Activated naive CD4-positive, alpha-beta T cell treated with anti-CD3 and anti-CD28 coated beads, Interleukin-2, amount 10 ng/mL, durations not matched to agents 7 days and 5 days (primary cell): Measurements from ENCODE around the gene FKBP3.
"Not testable (repeated sequence)": the region's sequence is repeated elsewhere in the genome, so short reads cannot be mapped to it uniquely, and the experiment has no call there.

ENCODE experiments used
- CTCF ChIA-PET: fragments of 350-600 bp; sonication (Branson Sonifier 250); formaldehyde crosslinking; loops from one replicate; lab custom pipeline; 2021; ENCODE audit warnings: antibody characterized with exemption; lab: Charles Lee
- DNase-seq: peaks from one replicate; pipeline ENCODE4 v3.0.0-alpha.2; 2020
- H3K27ac Mint-ChIP-seq: one replicate; pipeline ENCODE4 v1.8.0; 2021; ENCODE audit warnings: mild to moderate bottlenecking, moderate library complexity, mixed read lengths
- H3K27me3 Mint-ChIP-seq: one replicate; pipeline ENCODE4 v1.8.0; 2021; ENCODE audit warnings: mild to moderate bottlenecking, mixed read lengths
- H3K36me3 Mint-ChIP-seq: one replicate; pipeline ENCODE4 v1.8.0; 2021; ENCODE audit warnings: mixed read lengths
- H3K4me1 Mint-ChIP-seq: one replicate; pipeline ENCODE4 v1.8.0; 2021; ENCODE audit warnings: mixed read lengths
- H3K4me3 Mint-ChIP-seq: one replicate; pipeline ENCODE4 v1.8.0; 2021; ENCODE audit warnings: mild to moderate bottlenecking, moderate library complexity, mixed read lengths
- H3K9me3 Mint-ChIP-seq: one replicate; pipeline ENCODE4 v1.8.0; 2021; ENCODE audit warnings: mixed read lengths

FKBP3 gene

DNA sequence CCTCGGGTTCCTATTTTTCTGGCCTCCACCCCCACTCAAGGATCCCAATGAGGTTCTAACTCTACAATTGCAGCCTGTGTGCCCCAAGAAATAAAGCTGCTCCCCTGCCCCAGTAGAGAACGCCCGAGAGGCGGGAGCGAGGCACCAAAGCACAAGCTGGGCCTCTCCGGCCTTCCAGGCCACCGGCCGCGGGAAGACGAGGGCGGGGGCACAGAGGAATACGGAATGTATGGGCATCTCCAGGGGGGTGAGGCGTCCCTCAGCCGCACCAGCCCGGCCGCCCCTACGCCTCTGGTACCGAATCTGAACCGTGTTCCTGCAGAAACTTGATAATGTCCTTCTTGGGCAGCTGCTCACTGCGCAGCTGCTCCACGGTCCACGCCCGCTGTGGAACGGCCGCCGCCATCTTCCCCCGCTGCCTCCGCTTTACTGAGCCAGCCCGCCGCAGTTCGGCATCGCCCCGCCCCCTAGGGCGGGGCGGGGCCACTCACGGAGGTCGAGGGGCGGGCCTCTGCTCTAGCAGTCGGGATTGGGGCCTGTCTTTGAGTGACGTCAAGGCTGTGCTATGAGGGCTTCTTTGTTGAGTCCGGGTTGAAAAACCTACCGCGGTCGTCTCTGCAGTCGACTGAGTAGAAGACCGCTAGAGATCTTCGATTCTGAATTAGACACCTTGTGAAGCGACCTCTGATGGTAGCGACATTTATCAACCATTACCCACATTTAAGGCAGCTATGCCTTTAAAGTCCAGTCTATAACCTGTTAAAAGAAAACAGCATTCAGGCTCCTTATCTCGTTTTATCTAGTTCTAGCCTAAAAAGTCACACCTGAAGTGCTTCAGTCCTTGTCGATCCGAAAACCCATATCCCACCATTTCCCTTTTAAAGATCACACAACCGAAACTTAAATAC is at the start of gene FKBP3:
FKBP3 (minus strand) TSS at position 431 of the 908 bp plus-strand sequence; CDS start at position 406, 25 bp downstream.
- no peaks in the 10 kb centered on the region for H3K27me3 Mint-ChIP-seq

DNA sequence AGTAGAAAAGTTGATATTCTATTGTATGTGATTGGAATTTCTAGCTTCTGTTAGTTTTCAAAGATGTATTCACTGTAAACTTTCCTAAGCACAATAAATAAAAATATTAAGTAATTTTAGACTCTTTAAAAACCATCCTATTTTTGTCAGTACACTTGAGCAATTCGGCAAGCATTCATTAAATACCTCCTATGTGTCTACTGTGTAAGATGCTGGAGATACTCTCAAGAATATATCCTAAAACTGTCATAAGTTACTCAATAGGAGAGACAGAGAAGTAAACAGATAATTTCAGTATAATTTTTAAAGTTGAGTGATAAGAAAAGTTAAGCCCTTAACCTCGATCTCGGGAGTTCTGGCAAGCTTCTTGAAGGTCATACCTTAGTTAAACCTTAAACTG is 47.5 kb upstream of the FKBP3 start:
- H3K4me1 Mint-ChIP-seq = no peaks in the 10 kb centered on the region
- CTCF ChIA-PET = no interaction called here
- H3K27me3 Mint-ChIP-seq = no peaks in the 10 kb centered on the region
- peaks cover 10% of the 10 kb centered on the region for H3K36me3 Mint-ChIP-seq
- H3K27ac Mint-ChIP-seq = no peak overlapping the region
- H3K4me3 Mint-ChIP-seq = no peak overlapping the region
- no peak for DNase-seq
- H3K9me3 Mint-ChIP-seq = no peaks in the 10 kb centered on the region

More for the DNA sequence above, at the start of gene FKBP3:
- H3K4me1 Mint-ChIP-seq = peaks cover 49% of the 10 kb centered on the region
- CTCF ChIA-PET = interaction anchor here (0.9 to 1.9 kb wide), 4 partner anchors 12 to 172 kb away, joined by 3 to 4 read pairs (median 3); no protein-coding TSS in a partner anchor
- peak; percentile 96 for DNase-seq
- H3K4me3 Mint-ChIP-seq = peak within 1 kb of the TSS; percentile 90
- H3K36me3 Mint-ChIP-seq = peaks cover 10% of the 10 kb centered on the region
- H3K27ac Mint-ChIP-seq = peak within 1 kb of the TSS; percentile 100
- no peaks in the 10 kb centered on the region for H3K9me3 Mint-ChIP-seq

DNA sequence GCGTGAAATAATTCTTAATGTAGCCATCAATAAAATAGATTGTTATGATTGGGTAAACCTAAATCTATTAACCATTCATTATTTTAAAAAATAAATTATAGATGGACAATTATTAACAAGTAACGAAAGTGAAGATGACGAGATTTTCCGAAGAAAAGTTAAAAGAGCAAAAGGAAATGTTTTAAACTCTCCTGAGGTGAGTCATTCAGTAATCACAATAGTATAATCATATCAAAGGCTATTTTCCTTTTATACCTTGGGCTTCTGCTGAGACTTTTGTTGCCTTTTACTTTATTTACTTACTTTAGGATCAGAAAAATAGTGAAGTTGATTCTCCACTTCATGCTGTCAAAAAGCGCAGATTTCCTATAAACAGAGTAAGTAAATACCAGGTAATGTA is 47.0 kb upstream of the FKBP3 start:
- Mint-ChIP-seq H3K27ac (no peak overlapping the region), H3K27me3 (no peaks in the 10 kb centered on the region), H3K4me3 (no peak overlapping the region), H3K36me3 (peaks cover 5% of the 10 kb centered on the region), H3K4me1 (no peaks in the 10 kb centered on the region), H3K9me3 (no peaks in the 10 kb centered on the region)
- no peak for DNase-seq
- CTCF ChIA-PET = no interaction called here

DNA sequence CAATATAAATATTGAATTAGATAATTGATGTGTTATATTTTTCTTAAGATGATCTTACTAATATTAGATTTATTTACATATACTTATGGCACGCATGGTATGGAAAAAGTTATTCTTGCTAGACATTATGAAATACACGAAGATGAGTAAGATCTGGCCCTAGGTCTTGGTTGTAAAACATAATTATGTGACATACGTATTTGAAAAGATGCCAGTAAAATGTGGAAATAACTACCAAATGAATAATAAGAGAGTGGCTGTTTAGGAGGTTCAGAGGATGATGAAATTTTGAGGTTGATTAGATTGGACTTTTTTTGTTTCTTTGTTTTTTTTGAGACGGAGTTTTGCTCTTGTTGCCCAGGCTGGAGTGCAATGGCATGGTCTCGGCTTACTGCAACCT is 42.8 kb upstream of the FKBP3 start:
- CTCF ChIA-PET = no interaction called here
- Mint-ChIP-seq H3K4me1 (no peaks in the 10 kb centered on the region), H3K9me3 (no peaks in the 10 kb centered on the region), H3K27ac (no peak overlapping the region), H3K36me3 (peaks cover 5% of the 10 kb centered on the region), H3K27me3 (no peaks in the 10 kb centered on the region), H3K4me3 (no peak overlapping the region)
- no peak for DNase-seq

DNA sequence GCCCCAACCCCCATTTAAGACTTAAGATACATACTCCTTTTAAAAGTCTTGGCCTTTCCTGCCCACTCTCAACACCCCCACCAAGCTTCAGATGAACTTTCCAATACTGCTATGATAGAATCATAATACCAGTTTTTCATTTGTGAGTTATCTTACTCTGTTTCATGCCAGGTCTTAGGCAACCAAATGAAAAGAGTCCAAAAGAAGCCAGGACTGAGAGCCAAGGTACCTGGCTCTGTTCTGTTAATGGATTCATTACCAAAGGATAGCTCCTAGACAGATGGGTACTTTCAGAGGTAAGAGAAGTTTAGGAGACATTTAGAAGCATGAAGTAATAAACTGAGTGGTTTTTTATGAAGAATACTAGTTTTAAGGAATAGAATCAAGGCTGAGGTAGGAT is 35.6 kb upstream of the FKBP3 start:
- no peak overlapping the region for H3K4me3 Mint-ChIP-seq
- CTCF ChIA-PET = no interaction called here
- H3K9me3 Mint-ChIP-seq = no peaks in the 10 kb centered on the region
- peaks cover 5% of the 10 kb centered on the region for H3K36me3 Mint-ChIP-seq
- DNase-seq = no peak
- H3K27ac Mint-ChIP-seq = no peak overlapping the region
- no peaks in the 10 kb centered on the region for H3K27me3 Mint-ChIP-seq
- H3K4me1 Mint-ChIP-seq = no peaks in the 10 kb centered on the region

DNA sequence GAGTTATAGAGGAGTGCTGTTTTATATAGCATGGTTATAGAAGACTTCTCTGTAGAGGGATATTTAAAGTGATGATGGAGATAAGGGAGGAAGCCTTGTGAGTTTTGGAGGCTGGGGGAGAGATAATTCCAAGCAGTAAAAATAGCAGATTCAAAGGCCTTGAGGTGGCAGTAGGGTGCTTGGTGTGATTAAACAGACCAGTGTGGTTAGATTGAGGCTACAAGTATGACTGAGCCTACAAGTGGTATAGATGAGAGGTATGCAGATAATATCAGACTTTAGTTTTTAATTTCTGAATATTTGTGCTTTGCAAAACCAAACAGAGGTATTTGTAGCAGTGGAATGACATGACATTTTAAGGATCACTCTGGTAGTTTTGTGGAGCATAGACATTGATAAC is 21.8 kb upstream of the FKBP3 start:
- no peak overlapping the region for H3K4me3 Mint-ChIP-seq
- peaks cover 10% of the 10 kb centered on the region for H3K36me3 Mint-ChIP-seq
- CTCF ChIA-PET = interaction anchor here (0.9 kb wide), 1 partner anchor 112 kb away, joined by 5 read pairs; no protein-coding TSS in a partner anchor
- H3K27ac Mint-ChIP-seq = no peak overlapping the region
- H3K27me3 Mint-ChIP-seq = no peaks in the 10 kb centered on the region
- no peak for DNase-seq
- no peaks in the 10 kb centered on the region for H3K4me1 Mint-ChIP-seq
- no peaks in the 10 kb centered on the region for H3K9me3 Mint-ChIP-seq

DNA sequence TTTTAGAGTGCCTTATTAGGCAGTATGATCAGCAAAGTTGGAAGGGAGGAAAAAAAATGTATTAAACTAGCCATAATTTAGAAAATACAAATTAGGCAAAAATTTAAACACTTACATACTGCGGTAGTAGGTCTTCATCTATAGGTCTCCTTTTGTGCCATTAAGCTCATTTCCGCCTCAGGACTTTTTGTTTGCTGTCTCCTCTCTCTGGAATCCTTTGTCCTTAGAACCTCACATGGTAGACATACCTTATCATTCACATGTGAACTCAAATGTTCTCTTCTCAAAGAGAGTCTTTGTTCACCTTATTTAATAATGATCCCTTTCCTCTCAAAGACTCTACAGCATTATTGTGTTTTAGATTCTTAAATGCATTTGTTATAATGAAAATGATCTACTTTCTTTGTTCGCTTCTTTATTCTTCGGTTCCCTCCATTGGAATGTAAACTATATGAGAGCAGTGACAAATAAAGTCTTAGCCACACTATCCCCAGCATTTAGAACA is 16.2 kb upstream of the FKBP3 start:
- Mint-ChIP-seq H3K27me3 (no peaks in the 10 kb centered on the region), H3K27ac (no peak overlapping the region), H3K9me3 (no peaks in the 10 kb centered on the region), H3K4me3 (no peak overlapping the region), H3K4me1 (no peaks in the 10 kb centered on the region), H3K36me3 (peaks cover 14% of the 10 kb centered on the region)
- CTCF ChIA-PET = no interaction called here
- no peak for DNase-seq

DNA sequence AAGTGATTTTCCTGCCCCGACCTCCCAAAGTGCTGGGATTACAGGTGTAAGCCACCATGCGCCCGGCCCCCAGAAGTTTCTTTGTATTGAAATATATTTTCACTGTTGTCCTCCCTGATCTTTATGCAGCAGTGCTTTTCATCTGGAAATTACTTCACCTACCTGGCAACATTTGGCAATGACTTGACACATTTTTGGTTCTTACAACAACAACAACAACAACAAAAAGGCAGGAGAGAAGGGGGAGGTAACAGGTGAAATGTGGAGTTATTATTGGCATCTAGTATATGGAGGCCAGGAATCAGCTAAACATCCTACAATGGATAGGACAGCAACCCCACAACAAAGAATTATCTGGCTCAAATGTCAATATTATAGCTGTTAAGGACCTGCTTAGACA is 15.3 kb upstream of the FKBP3 start:
- no peak overlapping the region for H3K27ac Mint-ChIP-seq

DNA sequence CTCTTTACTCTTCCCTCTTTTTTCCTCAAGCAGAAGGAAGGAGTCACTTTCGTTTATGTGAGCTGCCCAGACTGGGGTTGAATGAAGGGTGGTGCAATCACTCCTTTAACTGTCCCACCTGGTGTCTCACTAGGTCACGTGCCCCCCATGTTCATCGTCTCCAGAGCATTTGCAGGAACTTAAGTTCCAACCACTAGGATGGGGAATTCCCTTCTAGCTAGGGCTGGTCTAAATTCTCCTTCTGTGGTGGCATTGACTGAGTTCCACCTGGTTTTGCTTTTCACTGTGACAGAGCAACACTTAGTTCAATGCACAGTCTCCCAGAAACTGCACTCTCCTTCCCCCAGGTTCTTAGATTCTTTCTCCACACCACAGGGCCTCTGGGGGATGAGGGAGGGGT is 10.9 kb upstream of the FKBP3 start:
- no peak for DNase-seq
- Mint-ChIP-seq H3K36me3 (peaks cover 28% of the 10 kb centered on the region), H3K27me3 (no peaks in the 10 kb centered on the region), H3K4me1 (peaks cover 6% of the 10 kb centered on the region), H3K27ac (no peak overlapping the region), H3K9me3 (no peaks in the 10 kb centered on the region), H3K4me3 (no peak overlapping the region)
- CTCF ChIA-PET = no interaction called here

More for the DNA sequence above, 15.3 kb upstream of the FKBP3 start:
- H3K4me3 Mint-ChIP-seq = no peak overlapping the region
- CTCF ChIA-PET = no interaction called here
- no peak for DNase-seq
- no peaks in the 10 kb centered on the region for H3K9me3 Mint-ChIP-seq
- no peaks in the 10 kb centered on the region for H3K27me3 Mint-ChIP-seq
- H3K36me3 Mint-ChIP-seq = peaks cover 21% of the 10 kb centered on the region
- H3K4me1 Mint-ChIP-seq = no peaks in the 10 kb centered on the region

DNA sequence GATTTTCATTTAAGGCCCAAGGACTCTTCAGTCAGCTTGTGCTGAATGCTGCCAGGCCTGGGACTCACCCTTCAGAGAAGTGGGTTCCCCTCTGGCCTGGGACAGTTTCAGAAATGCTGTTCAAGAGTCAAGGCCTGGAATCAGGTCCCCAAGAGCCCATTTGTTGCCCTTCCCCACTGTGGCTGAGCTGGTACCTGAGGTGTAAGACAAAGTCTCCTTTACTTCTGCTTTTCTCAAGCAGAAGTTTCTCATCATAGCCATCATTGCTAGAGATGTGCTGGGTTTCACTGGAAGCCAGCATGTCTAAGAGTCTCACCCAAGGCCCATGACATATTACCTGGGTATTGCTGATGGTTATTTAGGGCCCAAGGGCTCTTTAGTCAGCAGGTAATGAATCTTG is 10.4 kb upstream of the FKBP3 start:
- CTCF ChIA-PET = no interaction called here
- no peak for DNase-seq
- Mint-ChIP-seq H3K9me3 (no peaks in the 10 kb centered on the region), H3K27me3 (no peaks in the 10 kb centered on the region), H3K36me3 (peaks cover 28% of the 10 kb centered on the region), H3K27ac (no peak overlapping the region), H3K4me1 (peaks cover 9% of the 10 kb centered on the region), H3K4me3 (no peak overlapping the region)

DNA sequence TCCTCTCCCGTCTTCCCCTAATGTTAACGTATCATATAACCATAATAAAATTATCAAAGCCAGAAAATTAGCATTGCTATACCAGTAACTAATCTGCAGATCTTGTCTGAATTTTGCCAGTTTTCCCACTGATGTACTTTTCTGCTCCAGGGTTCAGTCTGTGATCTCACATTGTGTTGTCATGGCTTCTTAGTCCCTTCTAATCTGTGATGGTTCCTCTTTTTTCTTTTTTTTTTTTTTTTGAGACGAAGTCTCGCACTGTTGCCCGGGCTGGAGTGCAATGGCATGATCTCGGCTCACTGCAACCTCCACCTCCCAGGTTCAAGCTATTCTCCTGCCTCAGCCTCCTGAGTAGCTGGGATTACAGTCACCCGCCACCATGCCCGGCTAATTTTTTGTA is 7.8 kb upstream of the FKBP3 start:
- CTCF ChIA-PET, H3K27ac Mint-ChIP-seq, H3K4me3 Mint-ChIP-seq, DNase-seq, H3K27me3 Mint-ChIP-seq, H3K9me3 Mint-ChIP-seq: not testable (repeated sequence)
- Mint-ChIP-seq H3K4me1 (peaks cover 28% of the 10 kb centered on the region), H3K36me3 (peaks cover 32% of the 10 kb centered on the region)

DNA sequence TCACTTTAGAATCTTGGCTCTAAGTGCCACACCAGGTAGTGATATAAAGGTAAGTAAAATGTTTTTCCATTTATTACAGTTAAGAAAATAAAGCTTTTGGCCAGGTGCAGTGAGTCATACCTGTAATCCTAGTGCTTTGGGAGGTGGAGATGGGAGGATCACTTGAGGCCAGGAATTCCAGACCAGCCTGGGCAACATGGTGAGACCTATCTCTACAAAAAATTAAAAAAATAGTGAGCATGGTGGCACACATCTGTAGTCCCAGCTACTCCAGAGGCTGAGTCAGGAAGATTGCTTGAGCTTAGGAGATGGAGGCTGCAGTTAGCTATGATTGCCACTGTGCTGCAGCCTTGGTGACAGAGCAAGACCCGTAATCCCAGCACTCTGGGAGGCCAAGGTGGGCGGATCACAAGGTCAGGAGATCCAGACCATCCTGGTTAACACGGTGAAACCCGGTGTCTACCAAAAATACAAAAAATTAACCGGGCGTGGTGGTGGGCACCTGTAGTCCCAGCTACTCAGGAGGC is 6.4 kb upstream of the FKBP3 start:
- no peak for DNase-seq
- Mint-ChIP-seq H3K9me3 (no peaks in the 10 kb centered on the region), H3K4me3 (no peak overlapping the region), H3K27me3 (no peaks in the 10 kb centered on the region), H3K4me1 (peaks cover 38% of the 10 kb centered on the region), H3K36me3 (peaks cover 29% of the 10 kb centered on the region), H3K27ac (no peak overlapping the region)
- CTCF ChIA-PET = interaction anchor here (0.6 kb wide), 1 partner anchor 23 kb away, joined by 3 read pairs; no protein-coding TSS in a partner anchor

DNA sequence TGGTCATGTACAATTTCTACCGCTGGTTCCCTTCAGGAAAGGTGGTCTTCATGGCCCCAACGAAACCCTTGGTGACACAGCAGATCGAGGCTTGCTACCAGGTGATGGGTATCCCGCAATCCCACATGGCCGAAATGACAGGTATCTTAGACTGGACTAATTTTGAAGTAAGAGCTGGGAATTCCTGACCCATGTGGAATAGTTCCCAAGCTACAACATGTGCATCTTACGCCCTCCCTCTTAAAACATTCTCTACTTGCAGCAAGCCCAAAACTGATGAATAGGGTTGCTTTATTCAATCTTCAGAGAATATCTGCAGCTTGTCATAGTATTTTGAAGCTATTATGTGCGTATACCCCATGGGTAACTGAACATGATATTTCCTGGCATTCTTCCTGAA is 2.1 kb upstream of the FKBP3 start:
- H3K4me3 Mint-ChIP-seq = peak overlapping the region; percentile 90
- peaks cover 51% of the 10 kb centered on the region for H3K4me1 Mint-ChIP-seq
- H3K36me3 Mint-ChIP-seq = peaks cover 15% of the 10 kb centered on the region
- H3K27me3 Mint-ChIP-seq = no peaks in the 10 kb centered on the region
- H3K27ac Mint-ChIP-seq = peak overlapping the region; percentile 100
- H3K9me3 Mint-ChIP-seq = no peaks in the 10 kb centered on the region
- CTCF ChIA-PET = interaction anchor here (1.3 to 2.2 kb wide), 3 partner anchors 116 to 240 kb away, joined by 3 to 7 read pairs (median 3); partner anchors contain the start of gene MIS18BP1
- DNase-seq = no peak

DNA sequence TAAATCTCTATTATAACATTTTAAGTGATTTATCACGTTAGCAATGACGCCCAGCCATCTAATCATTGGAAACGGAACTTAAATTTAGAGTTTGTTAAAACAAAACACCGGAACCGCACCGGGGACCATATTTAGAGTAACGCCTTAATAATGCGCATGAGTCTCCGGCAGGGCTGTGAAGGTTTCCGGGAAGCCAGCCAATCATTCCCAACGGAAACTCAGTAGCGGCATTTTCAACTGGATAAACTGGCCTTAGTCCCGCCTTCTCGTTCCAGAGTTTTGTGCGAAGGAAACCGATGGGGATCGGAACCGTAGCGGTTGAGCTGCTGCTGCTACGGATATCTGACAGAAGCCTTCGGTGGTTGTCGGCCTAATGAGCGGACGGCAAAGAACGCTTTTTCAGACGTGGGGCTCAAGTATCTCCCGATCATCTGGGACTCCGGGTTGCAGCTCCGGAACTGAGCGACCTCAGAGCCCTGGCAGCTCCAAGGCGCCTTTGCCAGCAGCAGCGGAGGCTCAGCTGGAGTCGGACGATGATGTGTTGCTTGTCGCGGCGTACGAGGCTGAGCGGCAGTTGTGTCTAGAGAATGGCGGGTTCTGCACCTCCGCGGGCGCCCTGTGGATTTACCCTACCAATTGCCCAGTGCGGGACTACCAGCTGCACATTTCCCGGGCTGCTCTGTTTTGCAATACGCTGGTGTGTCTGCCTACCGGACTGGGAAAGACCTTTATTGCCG is 1.5 kb upstream of the FKBP3 start, which contains the start of gene FANCM:
FANCM (plus strand) TSS at position 272 of the 737 bp plus-strand sequence; CDS start at position 374, 102 bp downstream.
- H3K4me1 Mint-ChIP-seq = peaks cover 53% of the 10 kb centered on the region
- peak; percentile 90 for DNase-seq
- H3K27me3 Mint-ChIP-seq = no peaks in the 10 kb centered on the region
- CTCF ChIA-PET = interaction anchor here (0.9 to 2.2 kb wide), 5 partner anchors 117 to 239 kb away, joined by 3 to 7 read pairs (median 3); partner anchors contain the start of gene MIS18BP1
- H3K36me3 Mint-ChIP-seq = peaks cover 15% of the 10 kb centered on the region
- H3K27ac Mint-ChIP-seq = peak within 1 kb of the TSS; percentile 100
- H3K4me3 Mint-ChIP-seq = peak within 1 kb of the TSS; percentile 90
- no peaks in the 10 kb centered on the region for H3K9me3 Mint-ChIP-seq
